CD4-positive, alpha-beta T cell treated with Interleukin-1 beta for 1 hour (primary cell): ENCODE results near the gene NGEF.

Experiments used
- DNase-seq, 2 donors: peaks; one replicate each; pipeline ENCODE4 v3.0.0-alpha.2; 2020 to 2022

Gene NGEF

GRCh38 chr2:232959139-232959538 lies 53.9 kb downstream of the NGEF start:
- no peak for DNase-seq

DNA sequence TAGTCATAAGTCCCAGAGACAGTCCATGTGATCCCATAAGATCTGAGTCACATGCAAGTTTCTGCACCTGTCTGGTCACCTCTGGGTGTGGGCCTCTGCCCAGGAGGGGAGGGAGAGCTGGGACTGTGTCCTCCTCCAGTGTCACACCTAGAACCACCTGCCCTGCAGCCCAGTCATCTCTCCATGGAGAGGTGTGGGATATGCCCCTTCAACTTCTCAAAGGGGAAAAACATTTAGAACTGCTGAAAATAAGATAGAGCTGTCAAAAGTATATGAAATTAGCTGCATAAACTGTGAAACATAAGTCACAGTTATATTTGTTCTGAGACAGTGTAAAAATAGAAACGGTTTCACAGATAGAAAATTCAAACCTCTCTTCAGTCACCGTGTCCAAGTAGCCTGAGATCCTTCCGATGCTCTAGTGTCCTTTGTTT lies 55.4 kb downstream of the NGEF start:
- DNase-seq, result no peak

DNA sequence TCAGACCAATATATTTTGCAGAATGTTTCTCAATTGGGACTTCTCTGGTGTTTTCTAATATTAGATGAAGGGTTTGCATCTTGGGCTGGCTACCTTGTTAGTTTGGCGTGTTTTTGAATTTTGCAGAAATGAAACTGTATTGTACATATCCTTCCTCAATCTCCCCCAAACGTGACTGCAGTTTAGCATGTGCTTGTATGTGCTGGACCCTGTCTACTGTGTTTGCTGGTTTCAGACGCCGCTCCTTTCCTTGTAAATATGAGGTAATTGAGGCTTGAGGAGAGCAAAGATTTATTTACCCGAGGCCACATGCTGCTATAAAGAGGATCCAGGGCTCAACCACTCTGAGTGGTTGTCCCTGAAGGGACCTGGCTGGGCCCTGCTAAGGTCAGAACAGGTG lies 57.2 kb downstream of the NGEF start:
- peak in 1 of 2 donors; percentile 18 for DNase-seq

DNA sequence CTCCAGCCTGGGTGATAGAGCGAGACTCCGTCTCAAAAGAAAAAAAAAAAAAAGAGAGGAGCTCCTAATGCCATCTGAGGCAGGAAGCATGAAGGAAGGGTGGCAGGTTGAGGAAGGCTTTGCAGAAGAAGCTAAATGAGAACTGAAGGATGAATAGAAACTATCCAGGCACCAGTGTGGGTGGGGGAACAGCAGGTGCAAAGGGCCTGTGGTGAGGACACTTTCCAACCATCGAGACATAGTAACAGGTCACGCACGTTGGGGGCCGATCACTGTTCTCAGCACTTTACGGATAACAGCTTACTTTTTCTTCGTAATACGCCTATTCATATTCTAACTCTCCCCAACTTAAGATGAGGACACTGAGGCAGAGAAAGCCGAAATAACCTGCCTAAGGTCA lies 58.4 kb downstream of the NGEF start:
- DNase-seq, result no peak

- DNase-seq, result no peak
Observed at GRCh38 chr2:232951891-232952290, 61.2 kb downstream of the NGEF start.

GRCh38 chr2:232951181-232951580 lies 61.9 kb downstream of the NGEF start:
- DNase-seq, result no peak

DNA sequence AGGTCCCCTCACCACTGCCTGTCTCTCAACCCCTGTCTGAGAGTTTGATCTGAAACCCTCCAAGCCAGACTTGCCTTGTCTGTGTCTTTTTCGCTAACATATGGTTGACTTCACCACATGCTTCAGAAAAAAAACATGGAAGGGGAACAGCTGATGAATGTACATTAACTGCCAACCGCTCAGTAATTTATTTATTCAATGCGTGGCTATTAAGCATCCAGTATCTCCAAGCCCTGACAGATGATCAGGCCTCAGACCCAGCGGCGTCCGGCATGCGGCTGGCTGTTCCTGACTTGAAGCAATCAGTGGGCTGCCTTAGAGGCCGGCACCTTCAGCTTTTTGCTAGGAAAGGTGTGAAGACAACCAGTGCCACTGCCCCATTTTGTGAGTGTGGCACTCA lies 62.3 kb downstream of the NGEF start:
- DNase-seq, result no peak

- DNase-seq, result no peak
Observed at GRCh38 chr2:232949016-232949415, 64.0 kb downstream of the NGEF start.

DNA sequence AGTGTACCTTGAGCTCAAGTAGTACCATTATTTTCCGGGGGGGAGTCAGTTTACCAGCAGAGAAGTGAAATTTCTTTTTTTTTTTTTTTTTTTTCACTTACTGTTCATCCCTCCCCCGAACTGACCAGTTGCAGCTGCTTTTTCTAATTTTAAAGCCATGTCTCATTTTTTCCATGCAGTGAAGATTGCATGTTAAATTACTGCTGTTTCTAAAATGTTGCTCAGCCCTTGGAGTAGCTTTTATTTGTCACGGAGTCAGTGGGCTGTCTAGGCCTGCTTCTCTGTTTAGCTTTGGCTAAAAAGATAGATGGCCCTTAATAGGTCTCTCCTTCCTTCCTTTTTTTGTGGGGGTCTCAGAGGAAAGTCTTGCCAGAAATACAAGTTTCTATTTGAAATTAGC lies 70.2 kb downstream of the NGEF start:
- DNase-seq, result no peak

GRCh38 chr2:232941912-232942594 lies 71.0 kb downstream of the NGEF start:
- no peak for DNase-seq

DNA sequence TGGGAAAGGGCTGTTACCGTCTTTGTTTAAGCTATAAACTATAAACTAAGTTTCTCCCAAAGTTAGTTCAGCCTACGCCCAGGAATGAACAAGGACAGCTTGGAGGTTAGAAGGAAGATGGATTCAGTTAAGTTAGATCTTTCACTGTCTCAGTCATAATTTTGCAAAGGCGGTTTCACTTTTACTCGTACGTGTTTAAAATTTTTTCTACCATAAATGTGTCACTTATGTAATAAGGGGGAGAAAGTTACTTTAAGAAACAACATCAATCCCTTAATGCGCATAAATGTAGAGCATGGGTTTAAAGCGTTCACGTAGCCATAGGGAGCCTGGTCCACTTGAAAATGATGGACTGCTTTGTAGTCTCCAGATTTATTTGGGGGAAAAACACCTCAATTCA lies 71.7 kb downstream of the NGEF start:
- no peak for DNase-seq

GRCh38 chr2:232940724-232941123 lies 72.3 kb downstream of the NGEF start:
- DNase-seq, result no peak

DNA sequence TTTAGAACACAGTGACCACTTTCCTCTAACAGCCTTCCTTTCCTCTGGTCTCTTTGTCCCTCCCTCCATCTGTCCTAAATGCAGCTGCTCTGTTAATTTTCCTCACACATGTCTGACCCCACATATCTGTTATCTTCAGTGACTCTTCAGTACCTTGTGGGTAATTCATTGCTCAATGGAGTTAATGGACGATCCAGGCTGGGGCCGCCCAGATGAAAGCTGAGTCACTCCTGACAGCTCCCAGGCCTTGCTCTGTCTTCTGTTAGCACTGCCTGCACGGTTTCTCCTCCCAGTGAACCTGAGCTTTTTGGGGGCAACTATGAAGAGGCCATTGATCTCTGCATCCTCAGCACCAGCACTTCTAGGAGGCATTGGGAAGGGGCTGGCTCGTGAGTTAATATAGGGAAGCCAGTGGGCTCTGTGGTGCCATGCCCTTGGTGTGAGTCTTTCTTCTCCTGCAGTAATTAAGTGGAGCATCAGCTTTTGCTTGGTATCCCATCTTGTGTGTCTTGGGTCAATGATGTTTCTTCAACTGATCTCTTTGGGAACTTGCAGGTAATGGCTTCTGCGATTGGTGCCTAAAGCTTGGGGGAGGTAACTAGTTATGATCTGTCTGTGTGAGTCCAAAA lies 75.7 kb downstream of the NGEF start:
- no peak for DNase-seq

DNA sequence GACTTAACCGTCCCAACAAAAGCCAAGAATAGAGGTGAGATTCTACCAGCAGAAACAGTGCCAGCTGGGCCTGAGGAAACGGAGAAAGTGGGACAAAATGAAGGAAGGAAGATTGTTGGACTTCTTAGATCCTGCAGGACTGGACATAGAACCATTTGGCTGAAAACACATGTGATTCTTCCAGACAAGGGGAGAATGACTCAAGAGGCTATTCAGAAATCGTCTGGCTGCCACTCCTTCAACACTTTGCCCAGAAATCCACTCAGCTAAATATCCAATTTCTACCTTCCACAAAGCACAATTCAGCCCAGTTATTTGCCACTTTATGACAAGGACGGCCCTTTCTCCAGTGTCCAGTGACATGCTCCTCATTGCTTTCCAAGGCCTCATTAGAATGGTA lies 81.4 kb downstream of the NGEF start:
- DNase-seq, result no peak

- no peak for DNase-seq
Observed at GRCh38 chr2:232930059-232930400, 83.0 kb downstream of the NGEF start.

DNA sequence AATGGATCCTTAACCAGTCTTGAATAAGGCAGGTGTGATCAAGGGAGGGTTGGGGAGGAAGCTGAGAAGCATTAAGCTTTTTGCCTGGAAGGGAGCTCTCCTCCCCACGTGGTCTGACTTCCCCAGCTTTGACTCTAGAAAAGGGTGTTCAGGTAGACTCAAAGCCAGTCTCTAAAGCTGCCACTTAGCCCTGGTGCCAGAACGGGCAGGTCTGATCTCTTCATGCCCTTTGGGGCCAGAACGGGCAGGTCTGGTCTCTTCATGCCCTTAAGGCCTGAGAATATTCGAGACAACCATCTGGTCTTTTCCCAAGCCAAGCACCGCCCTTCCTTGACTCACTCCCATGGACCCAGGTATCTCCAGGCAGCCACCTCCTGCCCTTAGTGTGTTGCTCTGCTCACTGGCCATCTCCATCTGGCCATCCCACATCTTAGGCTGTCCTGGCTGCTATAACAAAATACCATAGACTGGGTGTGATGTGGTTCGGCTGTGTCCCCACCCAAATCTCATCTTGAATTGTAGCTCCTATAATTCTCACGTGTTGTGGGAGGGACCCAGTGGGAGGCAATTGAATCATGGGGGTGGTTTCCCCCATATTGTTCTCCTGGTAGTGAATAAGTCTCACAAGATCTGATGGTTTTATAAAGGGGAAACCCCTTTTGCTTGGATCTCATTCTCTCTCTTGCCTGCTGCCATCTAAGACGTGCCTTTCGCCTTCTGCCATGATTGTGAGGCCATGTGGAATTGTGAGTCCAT lies 83.6 kb downstream of the NGEF start:
- DNase-seq, result no peak

DNA sequence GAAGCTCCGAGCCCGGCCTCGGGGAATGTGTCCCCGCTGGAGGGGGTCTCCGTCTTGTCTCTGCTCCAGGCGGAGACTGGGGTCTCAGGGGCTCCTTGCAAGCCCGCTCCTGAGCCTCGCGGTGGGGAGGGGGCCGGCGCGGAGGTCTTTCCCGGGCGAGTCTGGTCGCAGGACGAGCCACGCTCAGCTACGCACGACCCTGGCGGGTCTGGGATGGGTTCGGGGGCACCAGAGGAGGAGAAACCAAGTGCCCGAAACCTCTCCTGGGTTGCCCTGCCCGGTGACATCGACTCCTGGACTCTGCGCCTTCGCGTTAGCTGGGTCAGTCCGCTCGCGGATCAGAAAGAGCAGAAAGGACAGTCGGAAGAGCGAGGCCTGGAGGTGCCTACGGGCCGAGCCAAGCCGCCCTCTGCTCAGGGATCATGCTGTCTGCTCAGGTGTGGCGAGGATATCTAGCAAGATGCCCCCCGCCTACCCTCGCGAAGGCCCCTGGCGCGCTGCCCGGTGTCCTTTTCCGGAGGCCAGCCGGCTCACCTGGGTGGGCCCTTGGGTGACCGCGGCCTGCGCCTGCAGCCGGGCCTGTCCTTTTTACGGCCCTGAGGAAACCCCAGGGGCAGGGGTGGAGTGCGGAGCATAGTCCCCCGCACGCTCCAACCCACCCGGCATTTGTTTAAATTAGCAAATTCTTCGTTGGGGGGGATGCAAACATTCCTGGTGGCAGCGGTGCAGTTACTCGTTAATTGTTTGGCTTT lies 84.3 kb downstream of the NGEF start:
- no peak for DNase-seq

GRCh38 chr2:232927793-232928550 lies 85.1 kb downstream of the NGEF start:
- no peak for DNase-seq

DNA sequence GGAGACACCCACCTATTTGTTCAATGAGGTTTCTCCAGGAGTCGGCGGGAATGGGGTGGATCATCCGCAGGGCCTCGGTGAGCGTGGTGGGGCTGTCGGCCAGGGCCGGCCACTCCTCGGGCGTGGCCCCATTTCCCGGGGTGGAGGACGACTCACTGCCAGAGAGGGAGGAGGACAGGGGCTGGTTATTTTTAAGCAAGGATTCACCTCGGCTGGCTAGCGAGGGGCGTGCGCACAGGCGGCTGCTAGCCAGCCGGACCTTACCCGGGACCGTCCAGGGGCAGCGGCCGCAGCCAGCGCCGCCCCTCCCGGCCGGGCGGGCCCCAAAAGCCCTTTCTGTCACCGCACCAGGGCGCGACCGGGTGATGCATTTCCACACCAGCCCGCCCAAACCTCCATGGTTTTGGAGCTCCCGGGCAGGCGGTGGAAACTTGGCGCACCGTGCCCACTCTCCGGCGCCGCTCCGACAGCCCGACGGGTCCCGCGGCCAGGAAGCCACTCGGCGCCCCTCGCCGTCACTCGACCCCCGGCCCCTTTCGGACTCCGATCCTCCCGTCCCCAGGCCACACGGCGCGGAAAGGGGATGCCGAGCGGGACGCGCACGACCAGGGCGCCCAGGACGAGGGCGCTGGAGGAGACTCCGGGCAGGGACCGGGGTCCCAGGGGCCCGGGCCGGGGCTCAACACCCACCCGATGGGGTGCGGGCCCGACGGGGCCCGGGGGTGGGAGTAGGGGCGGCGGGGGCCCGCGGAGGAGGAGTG lies 85.8 kb downstream of the NGEF start:
- no peak for DNase-seq

DNA sequence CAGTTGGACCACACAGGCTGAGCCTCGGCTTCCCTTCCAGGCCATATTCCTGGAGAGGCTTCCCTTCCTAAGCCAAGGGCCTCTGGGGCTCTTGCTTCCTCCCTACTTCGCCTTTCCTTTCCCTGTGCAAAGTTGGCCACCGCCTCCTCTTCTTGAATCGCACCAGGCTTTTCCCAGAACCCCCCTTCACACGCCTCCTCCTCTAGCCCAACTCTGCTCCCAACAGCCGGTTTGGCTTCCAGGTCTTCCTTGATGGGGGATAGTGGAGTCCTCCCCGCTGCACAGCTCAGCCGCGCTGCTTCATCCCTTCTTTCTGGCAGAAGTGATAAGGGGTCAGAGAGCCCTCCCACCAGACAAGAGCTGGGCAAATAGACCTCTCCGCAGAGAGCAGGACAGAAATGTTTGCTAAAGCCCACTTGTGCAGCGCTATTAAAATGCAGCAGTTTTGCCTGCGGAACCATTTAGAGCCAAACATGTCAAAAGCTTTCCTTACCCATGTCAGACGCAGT lies 86.6 kb downstream of the NGEF start:
- no peak for DNase-seq

GRCh38 chr2:232925821-232926156 lies 87.3 kb downstream of the NGEF start:
- no peak for DNase-seq
